Prostate gland (tissue), 2 donors: ENCODE measurements around the gene PDP2. TPM values are rescaled to one million over a fixed set of nuclear protein-coding genes. Genes with fewer than 3 reads are reported as not detected.
A peak's percentile ranks its signal among the peaks of the same experiment; 100 is the strongest.

Source experiments
- DNase-seq: peaks from one replicate; pipeline ENCODE4 v3.0.0-alpha.2; 2019; ENCODE audit warnings: low spot score
- H3K27ac ChIP-seq, 2 donors: fragments of 200-600 bp; sonication (generic); 2 replicates each; pipeline ENCODE4 v1.5.1; 2017 to 2019
- H3K27me3 ChIP-seq: fragments of 200-600 bp; sonication (generic); replicated peaks from 2 replicates; pipeline ENCODE4 v1.5.1; 2019; ENCODE audit not compliant: insufficient read depth
- H3K36me3 ChIP-seq, 2 donors: fragments of 200-600 bp; sonication (generic); 1 replicate in 1 of 2; 2 replicates in 1 of 2; pipeline versions ENCODE4 v1.5.1 to v1.8.1; 2017 to 2019
- H3K4me1 ChIP-seq: fragments of 200-600 bp; sonication (generic); replicated peaks from 2 replicates; pipeline ENCODE4 v1.5.1; 2019
- H3K4me3 ChIP-seq, 2 donors: fragments of 200-600 bp; sonication (generic); 2 replicates each; pipeline ENCODE4 v1.5.1; 2017 to 2019
- H3K9me3 ChIP-seq: fragments of 200-600 bp; sonication (generic); 2 replicates; pipeline ENCODE4 v1.5.1; 2017
- POLR2A ChIP-seq: fragments of 450-650 bp; IDR thresholded peaks from one replicate; pipeline ENCODE4 v1.6.1; 2016; ENCODE audit warnings: antibody characterized with exemption, mild to moderate bottlenecking
- POLR2AphosphoS5 ChIP-seq: sonication (generic); formaldehyde crosslinking; IDR thresholded peaks from one replicate; pipeline ENCODE4 v1.6.1; 2017; ENCODE audit warnings: antibody characterized with exemption
- WGBS: methylation state at CpG from one replicate; pipeline ENCODE4 v1.1.5; 2018; 5-methylcytosine and 5-hydroxymethylcytosine counted together
- intact Hi-C: fragments of 100-400 bp; cut with DNase I; formaldehyde crosslinking; loops from one replicate; pipeline ENCODE4 v1.14.2; 2022
- total RNA-seq, 2 donors: library from RNA; depleted of rRNA; stranded (reverse); fragments of >200 nt; gene quantifications; one replicate each; pipeline ENCODE4 v1.1.0, GENCODE V29; 2016
- TF ChIP-seq, protein P1 (sequence below), 4 experiments: fragments of 200-600 bp in 2 of 4; fragments of 450-650 bp in 2 of 4; sonication (generic) in 2 of 4; IDR thresholded peaks; 1 replicate in 3 of 4; 2 replicates in 1 of 4; pipeline ENCODE4 v1.5.1; 2016 to 2019; ENCODE audit warnings: antibody characterized with exemption in 4 of 4, mild to moderate bottlenecking in 2 of 4, moderate library complexity in 2 of 4

PDP2 gene, protein sequence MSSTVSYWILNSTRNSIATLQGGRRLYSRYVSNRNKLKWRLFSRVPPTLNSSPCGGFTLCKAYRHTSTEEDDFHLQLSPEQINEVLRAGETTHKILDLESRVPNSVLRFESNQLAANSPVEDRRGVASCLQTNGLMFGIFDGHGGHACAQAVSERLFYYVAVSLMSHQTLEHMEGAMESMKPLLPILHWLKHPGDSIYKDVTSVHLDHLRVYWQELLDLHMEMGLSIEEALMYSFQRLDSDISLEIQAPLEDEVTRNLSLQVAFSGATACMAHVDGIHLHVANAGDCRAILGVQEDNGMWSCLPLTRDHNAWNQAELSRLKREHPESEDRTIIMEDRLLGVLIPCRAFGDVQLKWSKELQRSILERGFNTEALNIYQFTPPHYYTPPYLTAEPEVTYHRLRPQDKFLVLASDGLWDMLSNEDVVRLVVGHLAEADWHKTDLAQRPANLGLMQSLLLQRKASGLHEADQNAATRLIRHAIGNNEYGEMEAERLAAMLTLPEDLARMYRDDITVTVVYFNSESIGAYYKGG
- total RNA-seq: 10 to 100 TPM in 1 of 2 donors, 1 to 10 TPM in 1; 9.2 to 21.9 TPM

DNA sequence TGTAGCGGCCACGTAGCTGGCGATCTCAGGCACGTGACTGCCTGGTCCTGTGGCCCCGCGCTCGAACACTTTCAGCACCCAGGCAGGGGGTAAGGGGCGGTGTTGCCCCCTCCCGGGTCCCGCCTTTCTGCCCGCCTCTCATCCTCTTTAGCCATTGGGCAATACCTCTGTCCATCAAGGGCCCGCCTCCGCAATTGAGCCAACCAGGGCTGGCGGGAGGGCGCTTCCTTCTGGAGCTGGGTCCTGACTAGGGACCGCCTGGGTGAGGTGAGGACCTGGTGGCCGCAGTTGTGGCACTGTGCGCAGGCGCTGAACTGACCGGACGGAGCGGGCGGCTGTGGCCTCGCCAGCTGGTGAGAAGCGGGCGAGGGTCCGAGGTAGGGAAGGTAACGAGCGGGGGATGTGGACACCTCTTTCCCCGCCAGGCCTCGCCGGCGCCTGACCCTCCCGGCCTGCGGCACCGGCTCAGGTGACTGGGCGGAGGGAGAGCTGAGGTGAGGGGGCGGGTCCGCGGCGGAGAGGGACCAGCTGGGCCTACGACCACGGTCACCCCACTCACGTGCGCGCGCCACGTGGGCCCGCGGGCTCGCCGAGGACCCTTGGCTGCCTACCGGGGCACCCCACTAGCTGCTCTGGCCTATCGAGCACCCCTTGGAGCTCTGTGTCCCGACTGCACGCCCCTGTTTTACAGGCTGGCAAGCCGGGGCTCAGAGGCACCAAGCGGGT, at the start of gene PDP2:
Gene PDP2 (plus strand): TSS at position 228 of the 726 bp plus-strand sequence. CDS start 3,770 bp downstream, outside the sequence.
- H3K36me3 ChIP-seq: peaks cover 0 to 5% of the 10 kb centered on the region in 2 donors
- intact Hi-C loops: no loop called here
- no peaks in the 10 kb centered on the region for H3K4me1 ChIP-seq
- under 1% methylated on average over 52 of the region's 58 CpGs for WGBS
- no peaks in the 10 kb centered on the region for H3K9me3 ChIP-seq
- peak within 1 kb of the TSS; percentile 53 to 57 for H3K27ac ChIP-seq
- no peaks in the 10 kb centered on the region for H3K27me3 ChIP-seq
- H3K4me3 ChIP-seq: peak within 1 kb of the TSS; percentile 79 to 80
- TF ChIP-seq POLR2A (peak; percentile 69), POLR2AphosphoS5 (peak; percentile 92)
- TF ChIP-seq, protein P1, sequence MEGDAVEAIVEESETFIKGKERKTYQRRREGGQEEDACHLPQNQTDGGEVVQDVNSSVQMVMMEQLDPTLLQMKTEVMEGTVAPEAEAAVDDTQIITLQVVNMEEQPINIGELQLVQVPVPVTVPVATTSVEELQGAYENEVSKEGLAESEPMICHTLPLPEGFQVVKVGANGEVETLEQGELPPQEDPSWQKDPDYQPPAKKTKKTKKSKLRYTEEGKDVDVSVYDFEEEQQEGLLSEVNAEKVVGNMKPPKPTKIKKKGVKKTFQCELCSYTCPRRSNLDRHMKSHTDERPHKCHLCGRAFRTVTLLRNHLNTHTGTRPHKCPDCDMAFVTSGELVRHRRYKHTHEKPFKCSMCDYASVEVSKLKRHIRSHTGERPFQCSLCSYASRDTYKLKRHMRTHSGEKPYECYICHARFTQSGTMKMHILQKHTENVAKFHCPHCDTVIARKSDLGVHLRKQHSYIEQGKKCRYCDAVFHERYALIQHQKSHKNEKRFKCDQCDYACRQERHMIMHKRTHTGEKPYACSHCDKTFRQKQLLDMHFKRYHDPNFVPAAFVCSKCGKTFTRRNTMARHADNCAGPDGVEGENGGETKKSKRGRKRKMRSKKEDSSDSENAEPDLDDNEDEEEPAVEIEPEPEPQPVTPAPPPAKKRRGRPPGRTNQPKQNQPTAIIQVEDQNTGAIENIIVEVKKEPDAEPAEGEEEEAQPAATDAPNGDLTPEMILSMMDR (IDR thresholded peaks at IDR 0.05): peak in 1 of 4 experiments; percentile 17
- peak; percentile 98 for DNase-seq

DNA sequence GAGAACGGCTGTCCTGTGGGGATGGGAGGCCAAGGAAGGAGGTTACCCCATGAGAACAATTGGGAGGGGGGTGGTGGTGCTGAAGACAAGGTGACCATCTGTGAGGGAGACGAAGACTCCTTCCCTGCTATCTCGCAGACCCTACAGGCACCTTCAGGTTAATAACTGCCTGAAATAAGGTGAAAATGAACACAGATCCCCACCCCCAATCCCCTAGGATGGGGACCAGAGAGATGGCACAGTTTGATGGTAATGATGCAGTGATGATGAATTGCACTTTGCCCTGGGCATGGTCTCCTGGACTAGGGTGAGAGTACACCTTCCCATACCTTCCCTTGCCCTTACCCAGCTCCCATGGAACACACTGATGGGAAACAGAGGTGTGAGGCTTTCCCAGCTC, 48.1 kb upstream of the PDP2 start:
- intact Hi-C loops: loop anchor here (5.0 kb wide), 1 partner anchor 40 kb away; no protein-coding TSS in a partner anchor
- TF ChIP-seq POLR2AphosphoS5 (no peak), POLR2A (no peak)
- TF ChIP-seq, protein P1 (IDR thresholded peaks at IDR 0.05): no peak
- Histone ChIP-seq H3K4me1 (peaks cover 7% of the 10 kb centered on the region), H3K27me3 (no peaks in the 10 kb centered on the region), H3K9me3 (no peaks in the 10 kb centered on the region), H3K27ac (no peak overlapping the region), H3K36me3 (no peaks in the 10 kb centered on the region), H3K4me3 (no peak overlapping the region)
- DNase-seq: no peak
- WGBS: 91% methylated on average over 3 of the region's 3 CpGs

DNA sequence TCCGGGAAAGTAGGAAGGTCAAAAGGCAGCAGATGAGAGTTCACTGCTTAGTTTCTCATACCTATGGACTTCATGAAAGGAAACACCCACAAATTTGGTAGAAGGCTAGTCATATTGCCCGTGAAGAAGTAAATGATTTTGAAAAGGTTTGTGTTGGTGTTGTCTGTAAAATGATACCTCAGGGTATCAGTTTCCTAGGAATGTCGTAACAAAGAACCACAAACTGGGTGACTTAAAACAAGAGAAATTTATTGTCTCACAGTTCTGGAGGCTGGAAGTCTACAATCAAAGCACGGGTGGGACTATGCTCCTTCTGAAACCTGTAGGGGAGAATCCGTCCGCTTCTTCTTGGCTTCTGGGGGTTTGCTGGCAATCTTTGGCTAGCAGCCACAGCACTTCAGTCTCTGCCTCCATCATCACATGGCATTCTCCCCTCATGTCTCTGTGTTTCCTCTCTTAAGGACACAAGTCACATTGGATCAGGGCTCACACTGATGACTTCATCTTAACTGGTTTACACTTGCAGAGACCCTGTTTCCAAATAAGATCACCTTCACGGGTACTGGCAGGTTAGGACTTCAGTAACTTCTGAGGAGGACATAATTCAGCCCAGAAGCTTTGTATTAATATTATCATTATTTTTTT, 47.5 kb upstream of the PDP2 start:
- Histone ChIP-seq H3K36me3 (no peaks in the 10 kb centered on the region), H3K4me3 (no peak overlapping the region), H3K9me3 (no peaks in the 10 kb centered on the region), H3K4me1 (peaks cover 7% of the 10 kb centered on the region), H3K27me3 (no peaks in the 10 kb centered on the region), H3K27ac (no peak overlapping the region)
- DNase-seq: no peak
- intact Hi-C loops: loop anchor here (5.0 kb wide), 1 partner anchor 40 kb away; no protein-coding TSS in a partner anchor
- 43% methylated on average over 7 of the region's 7 CpGs for WGBS
- no peak for TF ChIP-seq POLR2A
- TF ChIP-seq POLR2AphosphoS5: no peak
- TF ChIP-seq, protein P1 (IDR thresholded peaks at IDR 0.05): no peak

DNA sequence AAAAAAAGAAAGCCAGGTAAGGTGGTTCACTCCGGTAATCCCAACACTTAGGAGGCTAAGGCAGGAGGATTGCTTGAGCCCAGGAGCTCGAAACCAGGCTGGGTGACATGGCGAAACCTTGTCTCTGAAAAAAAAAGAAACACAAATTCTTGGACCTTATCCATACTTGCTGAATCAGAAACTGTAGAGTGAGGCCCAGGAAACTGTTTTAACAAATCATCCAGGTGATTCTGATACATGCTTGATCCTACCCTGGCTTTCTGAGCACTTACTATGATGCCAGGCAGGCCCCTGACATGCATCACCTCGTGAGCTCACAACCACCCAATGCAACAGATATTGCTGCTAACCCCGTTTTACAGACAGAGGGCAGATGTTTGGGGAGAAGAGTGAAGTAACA, 45.6 kb upstream of the PDP2 start:
- intact Hi-C loops: loop anchor here (5.0 kb wide), 1 partner anchor 38 kb away; no protein-coding TSS in a partner anchor
- DNase-seq: no peak
- H3K27me3 ChIP-seq: no peaks in the 10 kb centered on the region
- no peaks in the 10 kb centered on the region for H3K36me3 ChIP-seq
- TF ChIP-seq, protein P1 (IDR thresholded peaks at IDR 0.05): no peak
- TF ChIP-seq POLR2AphosphoS5: no peak
- no peak for TF ChIP-seq POLR2A
- no peaks in the 10 kb centered on the region for H3K9me3 ChIP-seq
- H3K4me1 ChIP-seq: peaks cover 2% of the 10 kb centered on the region
- 91% methylated on average over 5 of the region's 5 CpGs for WGBS
- no peak overlapping the region for H3K4me3 ChIP-seq
- no peak overlapping the region for H3K27ac ChIP-seq
